22Rv1 (cell line): ENCODE measurements around the gene DPP6.

Source experiments
- CTCF ChIP-seq: fragments of 450-650 bp; IDR thresholded peaks from 2 replicates; pipeline ENCODE4 v1.5.1; 2017; ENCODE audit warnings: mild to moderate bottlenecking
- ZFX ChIP-seq: fragments of 450-650 bp; IDR thresholded peaks from 2 replicates; pipeline ENCODE4 v1.6.1; 2017; ENCODE audit warnings: antibody characterized with exemption, borderline replicate concordance

- TF ChIP-seq CTCF (no peak), ZFX (no peak)
Observed at GRCh38 chr7:154412105-154412504, 359.9 kb downstream of the DPP6 start.
